Endothelial cell of umbilical vein (primary cell): ENCODE data around the gene GMPR2.

Experiments
- CTCF ChIP-seq, 2 donors: IDR thresholded peaks; 1 replicate in 1 of 2; 2 replicates in 1 of 2; pipeline ENCODE4 v1.5.1; 2011; ENCODE audit warnings: low read length in 2 of 2, mild to moderate bottlenecking in 2 of 2, moderate library complexity in 2 of 2, control low read depth in 1 of 2, inconsistent platforms in 1 of 2, low read depth in 1 of 2; ENCODE audit not compliant: insufficient read depth in 1 of 2; ENCODE audit errors: extremely low read depth in 1 of 2
- EZH2 ChIP-seq: IDR thresholded peaks from 2 replicates; pipeline ENCODE4 v1.6.1; 2012; ENCODE audit warnings: borderline replicate concordance, low read depth, mild to moderate bottlenecking, moderate library complexity, low read length, inconsistent platforms; ENCODE audit not compliant: severe bottlenecking
- JUN ChIP-seq: IDR thresholded peaks from 2 replicates; pipeline ENCODE4 v1.6.1; 2011; ENCODE audit warnings: borderline replicate concordance, low read depth; ENCODE audit not compliant: insufficient read length, insufficient read depth
- MAX ChIP-seq: IDR thresholded peaks from 2 replicates; pipeline ENCODE4 v1.6.1; 2011; ENCODE audit not compliant: insufficient read depth, insufficient read length
- POLR2A ChIP-seq: IDR thresholded peaks from 2 replicates; pipeline ENCODE4 v1.6.1; 2012; ENCODE audit warnings: low read depth, mild to moderate bottlenecking, control low read depth, low read length
- POLR2AphosphoS5 ChIP-seq: IDR thresholded peaks from 2 replicates; pipeline ENCODE4 v1.6.1; 2012; ENCODE audit warnings: low read depth, mild to moderate bottlenecking, control low read depth, low read length, moderate library complexity; ENCODE audit not compliant: insufficient read depth

GRCh38 chr14:24249230-24250021 lies 16.7 kb downstream of the GMPR2 start:
- TF ChIP-seq CTCF (IDR thresholded peaks at IDR 0.05; ENCODE audit: extremely low read depth in 1 of 2, insufficient read depth in 1 of 2, low read depth in 1 of 2, low read length in 2 of 2) (no peak), POLR2A (no peak), EZH2 (no peak), JUN (no peak), MAX (no peak), POLR2AphosphoS5 (no peak)
